EH (cell line): ENCODE results near the gene GEMIN5.

Experiments
- DNase-seq: peaks from one replicate; pipeline ENCODE4 v3.0.0-alpha.2; 2015; ENCODE audit warnings: low read depth

GEMIN5 gene

GRCh38 chr5:154884424-154884823, 53.6 kb downstream of the GEMIN5 start:
- DNase-seq, result no peak

GRCh38 chr5:154881986-154882385, 56.0 kb downstream of the GEMIN5 start:
- DNase-seq, result no peak

- no peak for DNase-seq
These were observed 59.2 kb downstream of the GEMIN5 start for GRCh38 chr5:154878642-154879335.

- no peak for DNase-seq
These were observed 64.2 kb downstream of the GEMIN5 start for GRCh38 chr5:154873791-154874331.

GRCh38 chr5:154871734-154872133, 66.3 kb downstream of the GEMIN5 start:
- DNase-seq, result no peak

GRCh38 chr5:154868702-154869101, 69.3 kb downstream of the GEMIN5 start:
- peak; percentile 26 for DNase-seq

- DNase-seq, result peak; percentile 34
These were observed 71.2 kb downstream of the GEMIN5 start for GRCh38 chr5:154866841-154867240.

- no peak for DNase-seq
These were observed 72.4 kb downstream of the GEMIN5 start for GRCh38 chr5:154865466-154866184.

GRCh38 chr5:154863291-154864080, 74.5 kb downstream of the GEMIN5 start:
- peak; percentile 21 for DNase-seq

GRCh38 chr5:154862766-154863165, 75.2 kb downstream of the GEMIN5 start:
- no peak for DNase-seq

GRCh38 chr5:154861946-154862345, 76.1 kb downstream of the GEMIN5 start:
- no peak for DNase-seq

GRCh38 chr5:154860765-154861164, 77.2 kb downstream of the GEMIN5 start:
- no peak for DNase-seq

GRCh38 chr5:154860123-154860522, 77.9 kb downstream of the GEMIN5 start:
- peak; percentile 83 for DNase-seq

- DNase-seq, result peak; percentile 37
These were observed 78.8 kb downstream of the GEMIN5 start for GRCh38 chr5:154858972-154859871.

GRCh38 chr5:154858297-154858971, 79.6 kb downstream of the GEMIN5 start, which contains the start of gene CNOT8:
CNOT8 (plus strand) TSS chr5:154858627; CDS start chr5:154863279, 4,652 bp downstream.
- DNase-seq, result peak; percentile 96

GRCh38 chr5:154857530-154858296, 80.3 kb downstream of the GEMIN5 start:
- peak; percentile 97 for DNase-seq

GRCh38 chr5:154851351-154851750, 86.7 kb downstream of the GEMIN5 start:
- no peak for DNase-seq

- peak; percentile 85 for DNase-seq
These were observed 87.6 kb downstream of the GEMIN5 start, which contains the start of gene FAXDC2 for GRCh38 chr5:154850255-154851062. FAXDC2 (minus strand) TSS chr5:154850603; CDS start chr5:154838178, 12,425 bp downstream.

- peak; percentile 38 for DNase-seq
These were observed 88.2 kb downstream of the GEMIN5 start for GRCh38 chr5:154849791-154850201.
